Prostate gland (tissue), 2 donors: ENCODE results near the gene ZNF785.

Source experiments
- CTCF ChIP-seq, 4 experiments: fragments of 200-600 bp in 2 of 4; fragments of 450-650 bp in 2 of 4; sonication (generic) in 2 of 4; IDR thresholded peaks; 1 replicate in 3 of 4; 2 replicates in 1 of 4; pipeline ENCODE4 v1.5.1; 2016 to 2019; ENCODE audit warnings: antibody characterized with exemption in 4 of 4, mild to moderate bottlenecking in 2 of 4, moderate library complexity in 2 of 4
- POLR2A ChIP-seq: fragments of 450-650 bp; IDR thresholded peaks from one replicate; pipeline ENCODE4 v1.6.1; 2016; ENCODE audit warnings: antibody characterized with exemption, mild to moderate bottlenecking
- POLR2AphosphoS5 ChIP-seq: sonication (generic); formaldehyde crosslinking; IDR thresholded peaks from one replicate; pipeline ENCODE4 v1.6.1; 2017; ENCODE audit warnings: antibody characterized with exemption

GRCh38 chr16:30606004-30606403 is 20.5 kb upstream of the ZNF785 start:
- TF ChIP-seq POLR2AphosphoS5 = no peak
- no peak for TF ChIP-seq POLR2A
- TF ChIP-seq CTCF (IDR thresholded peaks at IDR 0.05) = no peak
